ENCODE results near the gene OTUB1. TPM values are rescaled to one million over a fixed set of nuclear protein-coding genes. Genes with fewer than 3 reads are reported as not detected.

Gene OTUB1, protein sequence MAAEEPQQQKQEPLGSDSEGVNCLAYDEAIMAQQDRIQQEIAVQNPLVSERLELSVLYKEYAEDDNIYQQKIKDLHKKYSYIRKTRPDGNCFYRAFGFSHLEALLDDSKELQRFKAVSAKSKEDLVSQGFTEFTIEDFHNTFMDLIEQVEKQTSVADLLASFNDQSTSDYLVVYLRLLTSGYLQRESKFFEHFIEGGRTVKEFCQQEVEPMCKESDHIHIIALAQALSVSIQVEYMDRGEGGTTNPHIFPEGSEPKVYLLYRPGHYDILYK
- 35.6 and 69.7 TPM in 2 replicates for total RNA-seq (2014; rRNA removed; shearing (Covaris generic))

DNA sequence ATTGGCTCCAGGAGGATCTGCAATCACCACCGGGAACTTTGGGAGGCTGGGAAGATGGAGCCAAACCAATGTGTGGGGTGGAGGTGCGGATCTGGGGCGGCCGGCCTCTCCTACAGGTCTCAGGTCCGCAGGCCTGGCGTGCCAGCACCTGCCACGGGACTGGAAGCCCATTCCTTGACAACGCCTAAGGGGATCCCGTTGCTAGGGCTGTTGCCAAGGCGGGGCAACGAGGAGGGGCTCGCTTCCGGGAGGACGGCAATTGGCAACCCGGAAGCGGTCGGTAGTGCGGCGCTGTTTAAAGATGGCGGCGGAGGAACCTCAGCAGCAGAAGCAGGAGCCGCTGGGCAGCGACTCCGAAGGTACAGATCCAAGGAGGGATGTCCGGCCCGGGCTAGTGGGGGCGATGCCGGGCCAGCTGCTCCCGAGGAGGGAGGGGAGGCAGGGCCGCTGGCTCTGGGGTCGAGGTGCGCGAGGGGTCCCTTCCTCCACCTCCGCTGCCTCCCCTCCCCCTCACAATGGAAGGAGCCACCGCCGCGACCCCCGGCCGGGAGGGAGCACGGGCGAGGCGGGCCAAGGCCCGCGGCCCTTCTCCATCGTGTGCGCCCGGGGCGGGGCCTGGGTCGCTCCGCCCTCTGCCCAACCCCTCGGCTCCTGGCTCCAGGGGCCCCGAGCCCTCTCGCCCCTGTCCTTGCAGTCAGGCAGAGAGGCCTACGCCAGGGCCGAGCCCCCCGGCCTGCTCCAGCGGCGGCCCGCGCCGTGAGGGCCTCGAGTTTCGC, at the start of gene OTUB1:
OTUB1 (plus strand) TSS at position 283 of the 776 bp plus-strand sequence; CDS start at position 302, 19 bp downstream.
- Histone ChIP-seq H3K27me3 (replicated peaks) (no peaks in the 10 kb centered on the region), H3K27ac (peak within 1 kb of the TSS; percentile 57), H3K4me3 (peak within 1 kb of the TSS; percentile 78), H3K36me3 (peaks cover 52% of the 10 kb centered on the region), H3K9me3 (replicated peaks) (no peaks in the 10 kb centered on the region), H3K4me1 (replicated peaks) (peaks cover 19% of the 10 kb centered on the region)
- DNase-seq (ENCODE audit: low read depth in 1 of 2, low spot score in 2 of 2): peak; percentile 91 to 97

DNA sequence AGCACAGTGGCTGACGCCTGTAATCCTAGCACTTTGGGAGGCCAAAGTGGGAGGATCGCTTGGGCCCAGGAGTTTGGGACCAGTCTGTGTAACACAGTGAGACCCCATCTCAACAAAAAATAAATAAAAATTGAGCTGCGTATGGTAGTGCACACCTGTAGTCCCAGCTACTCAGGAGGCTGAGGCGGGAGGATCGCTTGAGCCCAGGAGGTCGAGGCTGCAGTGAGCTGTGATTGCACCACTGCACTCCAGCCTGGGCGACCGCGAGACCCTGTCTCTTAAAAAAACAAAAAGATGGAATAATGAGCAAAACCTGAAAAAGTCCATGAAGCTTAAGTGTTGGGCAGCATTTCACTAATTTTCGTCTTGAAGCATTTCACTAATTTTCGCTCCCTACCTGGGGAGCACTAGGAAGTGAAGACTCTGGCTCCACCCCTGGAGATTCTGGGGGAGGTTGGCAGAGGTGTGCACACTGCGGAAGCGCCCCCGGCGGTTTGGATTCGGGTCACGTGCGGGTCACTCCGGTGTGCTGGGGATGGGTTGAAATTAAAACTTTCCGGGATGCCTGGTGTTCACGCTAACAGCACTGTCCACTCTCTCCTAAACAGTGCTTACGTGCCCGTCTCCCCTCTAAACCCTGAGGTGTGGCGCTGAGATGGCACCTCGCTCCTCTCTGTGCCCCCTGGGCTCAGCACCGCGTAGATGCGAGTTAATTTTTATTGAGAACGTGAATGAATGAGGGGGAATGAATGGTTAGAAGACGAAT, 48.3 kb upstream of the OTUB1 start:
- Histone ChIP-seq H3K27ac (no peak overlapping the region), H3K36me3 (peaks cover 16% of the 10 kb centered on the region), H3K4me3 (peak overlapping the region; percentile 60), H3K27me3 (replicated peaks) (no peaks in the 10 kb centered on the region), H3K4me1 (replicated peaks) (peaks cover 30% of the 10 kb centered on the region), H3K9me3 (replicated peaks) (no peaks in the 10 kb centered on the region)
- DNase-seq (ENCODE audit: low read depth in 1 of 2, low spot score in 2 of 2): no peak

DNA sequence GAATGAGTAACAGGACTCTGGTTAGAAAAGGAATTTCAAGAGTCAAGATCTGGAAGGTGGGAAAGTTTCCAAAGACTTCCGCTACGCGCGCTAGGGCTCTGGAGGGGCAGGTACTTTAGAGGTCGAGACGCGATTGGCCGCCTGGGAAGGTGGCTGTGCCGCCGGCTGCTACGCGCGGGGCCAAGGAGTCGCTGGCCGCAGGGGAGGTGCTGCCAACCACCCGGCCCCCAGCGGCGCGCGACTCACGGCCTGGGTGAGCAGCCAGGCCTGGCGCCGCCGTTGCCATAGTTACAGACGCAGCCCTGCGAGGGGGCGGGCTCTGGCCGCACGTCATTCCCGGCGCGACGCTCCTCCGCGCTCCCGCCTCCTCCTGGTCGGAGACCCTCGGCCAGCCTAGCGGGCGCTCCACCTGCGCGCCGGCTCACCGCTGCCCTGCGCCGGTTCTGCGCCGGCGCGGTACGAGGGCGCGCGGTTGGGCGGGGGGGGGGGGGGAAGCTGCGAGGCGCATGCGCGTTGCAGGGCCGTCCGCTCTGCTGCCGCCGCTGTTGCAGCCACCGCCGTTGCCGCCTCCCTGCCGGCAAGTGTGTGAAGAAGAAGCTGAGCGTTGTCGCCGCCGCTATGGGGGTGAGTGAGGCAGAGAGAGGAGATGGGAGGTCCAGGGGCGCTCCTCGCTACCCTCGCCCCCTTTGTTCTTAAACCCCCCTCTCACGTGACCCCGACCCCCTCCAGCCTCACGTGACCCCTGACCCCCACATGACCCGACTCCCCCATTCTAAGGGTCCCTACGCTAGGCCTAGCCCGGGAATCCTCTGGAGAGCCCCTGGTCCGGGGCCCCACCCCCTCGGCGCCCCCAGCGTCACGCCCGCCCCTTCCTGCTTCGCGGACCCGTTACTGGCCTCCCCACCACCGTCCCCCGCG, 47.5 kb upstream of the OTUB1 start, which contains the start of gene NAA40:
NAA40 (plus strand) TSS at position 524 of the 918 bp plus-strand sequence; CDS start at position 619, 95 bp downstream.
- peaks cover 19% of the 10 kb centered on the region for H3K36me3 ChIP-seq
- DNase-seq (ENCODE audit: low read depth in 1 of 2, low spot score in 2 of 2): peak; percentile 99
- peak within 1 kb of the TSS; percentile 60 for H3K4me3 ChIP-seq
- no peaks in the 10 kb centered on the region for H3K9me3 ChIP-seq (replicated peaks)
- peaks cover 23% of the 10 kb centered on the region for H3K4me1 ChIP-seq (replicated peaks)
- no peak within 1 kb of the TSS for H3K27ac ChIP-seq
- no peaks in the 10 kb centered on the region for H3K27me3 ChIP-seq (replicated peaks)

DNA sequence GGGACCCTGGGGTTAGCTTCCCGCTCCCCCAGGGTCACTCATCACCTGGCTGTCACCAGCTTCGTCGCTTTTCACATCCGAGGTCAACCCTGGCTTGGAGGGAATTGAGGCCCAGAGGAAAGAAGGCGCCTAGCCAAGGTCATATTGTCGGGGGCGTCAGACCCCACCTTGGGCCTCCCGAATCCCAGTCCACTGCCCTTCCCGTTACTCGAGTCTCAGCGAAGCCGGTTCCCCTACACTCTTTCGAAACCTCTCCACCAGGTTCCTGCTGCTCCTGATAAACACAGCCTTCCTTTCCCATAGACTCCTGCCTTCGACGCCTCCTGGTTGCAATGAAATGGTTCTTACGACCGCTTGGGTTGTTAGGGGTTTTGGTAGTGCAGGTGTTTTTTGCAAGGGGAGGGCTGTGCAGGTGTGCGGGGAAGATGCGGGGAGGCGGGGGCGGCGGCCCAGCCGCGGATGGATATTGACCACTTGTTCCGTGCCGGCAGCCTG, 46.8 kb upstream of the OTUB1 start:
- Histone ChIP-seq H3K27me3 (replicated peaks) (no peaks in the 10 kb centered on the region), H3K9me3 (replicated peaks) (no peaks in the 10 kb centered on the region), H3K27ac (no peak overlapping the region), H3K4me1 (replicated peaks) (peaks cover 16% of the 10 kb centered on the region), H3K36me3 (peaks cover 19% of the 10 kb centered on the region), H3K4me3 (peak overlapping the region; percentile 60)
- no peak for DNase-seq (ENCODE audit: low read depth in 1 of 2, low spot score in 2 of 2)

DNA sequence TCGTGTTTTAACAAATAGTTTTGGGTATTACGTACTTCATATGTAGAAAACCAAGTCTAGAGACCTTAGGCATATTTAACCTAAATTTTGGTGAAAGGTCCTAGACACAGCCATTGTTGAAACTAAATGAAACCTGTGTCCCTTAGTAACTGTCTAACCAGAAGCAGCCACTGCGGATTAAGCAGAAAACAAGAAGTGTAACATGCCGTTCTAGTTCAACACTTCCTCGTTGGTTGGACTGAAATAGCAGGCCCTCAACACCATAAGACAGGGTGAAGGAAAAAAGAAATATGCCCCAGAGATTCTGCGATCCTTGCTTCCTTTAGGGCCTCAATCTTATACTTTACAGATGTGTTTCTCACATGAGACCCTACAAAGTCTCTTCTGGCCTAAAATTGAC, 45.5 kb upstream of the OTUB1 start:
- Histone ChIP-seq H3K27me3 (replicated peaks) (no peaks in the 10 kb centered on the region), H3K36me3 (peaks cover 24% of the 10 kb centered on the region), H3K4me3 (no peak overlapping the region), H3K27ac (no peak overlapping the region), H3K9me3 (replicated peaks) (no peaks in the 10 kb centered on the region), H3K4me1 (replicated peaks) (peaks cover 15% of the 10 kb centered on the region)
- DNase-seq (ENCODE audit: low read depth in 1 of 2, low spot score in 2 of 2): no peak

DNA sequence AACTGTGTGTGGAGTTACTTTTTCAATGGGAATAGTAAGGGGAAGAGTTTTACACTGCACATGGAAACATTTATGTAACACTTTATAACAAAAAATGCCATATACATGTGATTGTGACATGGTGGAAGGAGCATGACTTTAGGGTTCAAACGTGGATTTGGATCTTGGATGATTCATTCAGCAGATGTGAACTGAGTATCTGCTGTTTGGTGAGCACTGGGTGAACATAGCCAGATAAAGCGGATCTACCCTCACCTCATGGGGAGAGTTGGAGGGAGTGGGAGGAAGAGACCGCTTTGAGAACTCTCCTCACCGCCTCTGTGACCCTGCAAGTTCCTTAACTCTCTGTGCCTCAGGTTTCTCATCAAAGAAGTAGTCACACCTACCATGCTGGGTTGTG, 44.3 kb upstream of the OTUB1 start:
- DNase-seq (ENCODE audit: low read depth in 1 of 2, low spot score in 2 of 2): no peak
- Histone ChIP-seq H3K36me3 (peaks cover 35% of the 10 kb centered on the region), H3K4me1 (replicated peaks) (peaks cover 15% of the 10 kb centered on the region), H3K4me3 (no peak overlapping the region), H3K9me3 (replicated peaks) (no peaks in the 10 kb centered on the region), H3K27ac (no peak overlapping the region), H3K27me3 (replicated peaks) (no peaks in the 10 kb centered on the region)

DNA sequence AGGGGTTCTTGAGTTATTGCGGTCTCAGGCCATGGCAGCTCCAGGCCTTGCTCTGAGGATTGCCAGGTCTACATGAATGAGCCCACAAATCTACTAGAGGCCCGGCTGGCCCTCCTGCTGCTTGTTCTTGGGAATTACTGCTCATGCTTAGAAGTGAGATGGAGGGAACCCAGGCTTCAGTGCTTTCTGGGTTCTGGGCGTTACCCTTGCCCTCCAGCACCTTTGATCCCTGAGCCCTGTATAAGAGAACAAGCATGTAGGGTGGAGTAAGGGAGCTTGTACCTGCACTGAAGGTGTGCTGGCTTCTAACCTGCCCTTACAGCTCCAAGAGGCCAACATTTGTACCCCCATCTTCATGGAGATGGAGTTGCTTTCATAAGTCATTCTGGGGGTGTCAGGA, 43.4 kb upstream of the OTUB1 start:
- Histone ChIP-seq H3K4me1 (replicated peaks) (peaks cover 13% of the 10 kb centered on the region), H3K27ac (no peak overlapping the region), H3K36me3 (peaks cover 43% of the 10 kb centered on the region), H3K27me3 (replicated peaks) (no peaks in the 10 kb centered on the region), H3K9me3 (replicated peaks) (no peaks in the 10 kb centered on the region), H3K4me3 (no peak overlapping the region)
- DNase-seq (ENCODE audit: low read depth in 1 of 2, low spot score in 2 of 2): no peak

DNA sequence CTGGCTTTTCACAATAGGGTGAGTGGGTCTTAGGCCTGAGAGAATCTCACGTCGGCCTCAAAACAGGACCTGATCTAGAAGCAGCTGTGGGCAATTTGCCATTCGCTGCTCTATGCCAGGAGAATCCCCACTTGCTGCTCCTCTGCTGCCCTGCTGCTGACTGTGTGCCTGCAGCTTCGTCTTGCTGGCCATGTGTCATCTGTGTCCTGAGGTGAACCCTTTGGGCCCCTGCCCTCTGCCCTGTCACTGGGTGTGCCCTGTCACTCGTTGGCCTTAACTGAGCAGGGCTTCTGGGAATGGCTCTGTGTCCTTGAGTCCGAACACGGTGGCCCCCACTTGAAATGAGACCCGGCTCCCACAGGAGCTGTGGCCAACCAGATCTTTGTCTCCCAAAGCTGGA, 41.3 kb upstream of the OTUB1 start:
- H3K4me3 ChIP-seq: no peak overlapping the region
- H3K36me3 ChIP-seq: peaks cover 61% of the 10 kb centered on the region
- H3K27me3 ChIP-seq (replicated peaks): no peaks in the 10 kb centered on the region
- peaks cover 4% of the 10 kb centered on the region for H3K4me1 ChIP-seq (replicated peaks)
- no peak for DNase-seq (ENCODE audit: low read depth in 1 of 2, low spot score in 2 of 2)
- no peaks in the 10 kb centered on the region for H3K9me3 ChIP-seq (replicated peaks)
- H3K27ac ChIP-seq: no peak overlapping the region

DNA sequence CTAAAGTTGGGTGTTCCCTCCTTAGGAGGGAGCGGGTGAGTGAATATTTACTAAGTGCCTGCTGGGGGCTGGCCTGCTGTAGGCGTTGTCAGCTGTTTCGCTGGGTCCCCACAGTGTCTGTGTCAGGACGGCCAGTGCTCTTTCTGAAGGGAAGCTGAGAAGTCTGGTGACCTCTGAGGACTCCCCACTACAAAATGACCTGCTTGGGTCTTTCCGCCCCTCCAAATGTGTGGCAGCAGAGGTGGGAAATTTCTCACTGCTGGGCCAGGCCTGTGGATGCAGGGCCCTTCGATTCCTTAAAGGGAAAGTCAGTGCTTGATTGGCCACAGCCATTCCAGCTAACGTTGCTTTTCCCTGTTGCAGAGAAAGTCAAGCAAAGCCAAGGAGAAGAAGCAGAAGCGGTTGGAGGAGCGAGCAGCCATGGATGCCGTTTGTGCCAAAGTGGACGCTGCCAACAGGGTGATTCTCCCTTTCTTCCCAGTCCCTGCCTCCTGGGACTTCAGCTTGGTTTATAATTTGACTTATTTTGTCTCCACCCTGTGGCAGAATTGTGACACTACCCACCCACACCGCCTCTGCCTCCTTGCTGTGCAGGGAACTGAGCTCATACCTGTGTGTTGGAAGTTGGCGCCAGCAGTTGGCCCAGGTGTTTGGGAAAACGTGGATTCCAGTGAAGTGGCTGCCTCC, 40.6 kb upstream of the OTUB1 start:
- peak; percentile 66 to 72 for DNase-seq (ENCODE audit: low read depth in 1 of 2, low spot score in 2 of 2)
- Histone ChIP-seq H3K9me3 (replicated peaks) (no peaks in the 10 kb centered on the region), H3K4me1 (replicated peaks) (peaks cover 4% of the 10 kb centered on the region), H3K36me3 (peaks cover 64% of the 10 kb centered on the region), H3K4me3 (no peak overlapping the region), H3K27ac (no peak overlapping the region), H3K27me3 (replicated peaks) (no peaks in the 10 kb centered on the region)

DNA sequence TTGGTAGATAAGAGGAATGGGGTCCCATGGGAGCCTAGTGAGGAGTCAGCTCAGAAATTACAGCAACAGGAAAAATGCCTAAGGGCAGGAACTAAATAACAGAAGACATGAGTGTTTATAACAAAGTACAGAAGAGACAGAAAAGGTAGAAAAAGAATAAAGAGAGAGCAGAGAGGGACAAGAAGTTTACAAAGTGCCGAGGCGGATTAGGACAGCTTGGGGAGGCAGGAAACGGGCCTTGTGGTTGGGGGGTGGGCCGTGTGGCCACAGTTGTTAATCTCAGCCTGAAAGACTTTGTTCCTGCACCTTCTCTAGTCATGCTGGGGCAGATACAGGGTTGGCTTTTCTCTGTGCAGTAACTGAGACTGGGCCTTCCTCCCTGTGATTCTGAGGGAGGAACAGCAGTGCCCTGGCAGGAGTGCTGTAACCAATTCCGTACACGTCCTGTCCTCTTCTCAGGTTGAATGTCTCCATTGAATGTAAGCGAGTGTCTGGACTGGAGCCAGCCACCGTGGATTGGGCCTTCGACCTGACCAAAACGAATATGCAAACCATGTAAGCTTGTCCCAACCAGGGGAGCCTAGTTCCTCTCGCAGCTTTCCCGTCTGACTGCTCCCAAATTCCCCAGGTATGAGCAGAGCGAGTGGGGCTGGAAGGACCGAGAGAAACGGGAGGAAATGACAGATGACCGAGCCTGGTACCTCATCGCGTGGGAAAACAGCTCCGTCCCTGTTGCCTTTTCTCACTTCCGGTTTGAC, 34.3 kb upstream of the OTUB1 start:
- H3K27ac ChIP-seq: no peak overlapping the region
- H3K4me1 ChIP-seq (replicated peaks): no peaks in the 10 kb centered on the region
- no peak overlapping the region for H3K4me3 ChIP-seq
- no peak for DNase-seq (ENCODE audit: low read depth in 1 of 2, low spot score in 2 of 2)
- no peaks in the 10 kb centered on the region for H3K27me3 ChIP-seq (replicated peaks)
- peaks cover 84% of the 10 kb centered on the region for H3K36me3 ChIP-seq
- H3K9me3 ChIP-seq (replicated peaks): no peaks in the 10 kb centered on the region

DNA sequence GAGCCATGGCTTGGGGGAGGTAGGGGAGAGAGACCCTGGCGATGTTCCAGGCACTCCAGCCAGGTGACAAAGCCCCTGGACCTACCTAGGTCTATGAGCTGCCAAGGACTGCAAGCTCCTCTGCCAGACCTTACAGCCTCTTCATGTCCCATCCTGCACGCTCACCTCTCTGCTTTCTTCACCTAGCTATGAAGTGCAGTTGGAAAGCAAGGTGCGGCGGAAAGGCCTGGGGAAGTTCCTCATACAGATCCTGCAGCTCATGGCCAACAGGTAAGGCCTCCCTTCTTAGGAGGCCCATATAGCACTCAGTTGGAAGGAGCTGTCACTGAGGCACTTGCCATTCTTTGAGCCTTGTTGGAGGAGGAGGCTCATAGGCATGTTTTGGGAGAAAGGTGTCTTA, 33.7 kb upstream of the OTUB1 start:
- Histone ChIP-seq H3K9me3 (replicated peaks) (no peaks in the 10 kb centered on the region), H3K27ac (no peak overlapping the region), H3K27me3 (replicated peaks) (no peaks in the 10 kb centered on the region), H3K4me1 (replicated peaks) (no peaks in the 10 kb centered on the region), H3K36me3 (peaks cover 83% of the 10 kb centered on the region), H3K4me3 (no peak overlapping the region)
- DNase-seq (ENCODE audit: low read depth in 1 of 2, low spot score in 2 of 2): no peak

DNA sequence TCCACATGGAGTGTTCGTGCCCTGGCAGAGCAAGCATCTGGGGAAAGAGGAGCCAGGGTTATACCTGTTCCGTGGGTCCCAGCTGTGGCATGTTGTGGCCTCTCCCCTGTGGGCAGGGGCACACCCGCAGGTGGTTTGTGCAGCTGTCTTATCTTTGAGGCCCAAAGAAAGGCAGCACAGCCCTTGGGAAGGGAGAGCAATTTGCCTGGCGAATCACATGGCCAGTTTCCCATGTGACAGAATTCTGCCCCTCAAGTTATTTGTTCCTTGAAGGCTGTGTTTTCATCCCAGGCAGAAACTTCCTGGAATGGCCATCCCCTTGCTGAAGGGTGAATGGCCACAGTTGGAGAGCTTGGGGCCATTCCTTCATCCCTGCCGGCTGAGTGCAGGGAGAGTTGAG, 28.2 kb upstream of the OTUB1 start:
- DNase-seq (ENCODE audit: low read depth in 1 of 2, low spot score in 2 of 2): no peak
- Histone ChIP-seq H3K4me1 (replicated peaks) (no peaks in the 10 kb centered on the region), H3K36me3 (peaks cover 41% of the 10 kb centered on the region), H3K27me3 (replicated peaks) (no peaks in the 10 kb centered on the region), H3K4me3 (no peak overlapping the region), H3K9me3 (replicated peaks) (no peaks in the 10 kb centered on the region), H3K27ac (no peak overlapping the region)
